T-helper 2 cell (primary cell): ENCODE results near the gene BOD1.
A peak's percentile ranks its signal among the peaks of the same experiment; 100 is the strongest.

Source experiments
- DNase-seq, 5 experiments: peaks; one replicate each; pipeline versions ENCODE4 v3.0.0 to v3.0.0-alpha.2; 2012 to 2022

The BOD1 gene

GRCh38 chr5:173575985-173576384 is 40.5 kb downstream of the BOD1 start:
- DNase-seq = no peak

- DNase-seq = no peak
These were observed 41.5 kb downstream of the BOD1 start for GRCh38 chr5:173574983-173575382.

GRCh38 chr5:173573126-173573960 is 43.1 kb downstream of the BOD1 start:
- DNase-seq = peak; percentile 12 to 49 (median 46)

- no peak for DNase-seq
These were observed 43.9 kb downstream of the BOD1 start for GRCh38 chr5:173572431-173573125.

- DNase-seq = no peak
These were observed 45.9 kb downstream of the BOD1 start for GRCh38 chr5:173570321-173571090.

GRCh38 chr5:173568703-173569102 is 47.7 kb downstream of the BOD1 start:
- no peak for DNase-seq

- no peak for DNase-seq
These were observed 48.3 kb downstream of the BOD1 start for GRCh38 chr5:173568128-173568527.

GRCh38 chr5:173567548-173567947 is 48.9 kb downstream of the BOD1 start:
- DNase-seq = no peak

- DNase-seq = no peak
These were observed 50.9 kb downstream of the BOD1 start for GRCh38 chr5:173565491-173566072.

- no peak for DNase-seq
These were observed 52.3 kb downstream of the BOD1 start for GRCh38 chr5:173564106-173564505.

GRCh38 chr5:173563246-173563645 is 53.2 kb downstream of the BOD1 start:
- DNase-seq = no peak

- DNase-seq = no peak
These were observed 54.0 kb downstream of the BOD1 start for GRCh38 chr5:173562451-173562850.
